ENCODE data around the gene NCF4.

DNA sequence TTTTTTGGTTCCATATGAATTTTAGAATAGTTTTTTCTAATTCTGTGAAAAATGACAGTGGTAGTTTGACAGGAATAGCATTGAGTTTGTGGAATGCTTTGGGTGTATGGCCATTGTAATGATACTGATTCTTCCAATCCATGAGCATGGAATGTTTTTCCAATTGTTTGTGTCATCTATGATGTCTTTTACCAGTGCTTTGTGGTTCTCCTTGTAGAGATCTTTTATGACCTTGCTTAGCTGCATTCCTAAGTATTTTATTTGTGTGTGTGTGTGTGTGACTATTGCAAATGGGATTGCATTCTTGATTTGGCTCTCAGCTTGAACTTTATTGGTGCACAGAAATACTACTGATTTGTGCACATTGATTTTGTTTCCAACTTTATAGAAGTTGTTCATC is 49.7 kb downstream of the NCF4 start:
- TF ChIP-seq, protein P1, sequence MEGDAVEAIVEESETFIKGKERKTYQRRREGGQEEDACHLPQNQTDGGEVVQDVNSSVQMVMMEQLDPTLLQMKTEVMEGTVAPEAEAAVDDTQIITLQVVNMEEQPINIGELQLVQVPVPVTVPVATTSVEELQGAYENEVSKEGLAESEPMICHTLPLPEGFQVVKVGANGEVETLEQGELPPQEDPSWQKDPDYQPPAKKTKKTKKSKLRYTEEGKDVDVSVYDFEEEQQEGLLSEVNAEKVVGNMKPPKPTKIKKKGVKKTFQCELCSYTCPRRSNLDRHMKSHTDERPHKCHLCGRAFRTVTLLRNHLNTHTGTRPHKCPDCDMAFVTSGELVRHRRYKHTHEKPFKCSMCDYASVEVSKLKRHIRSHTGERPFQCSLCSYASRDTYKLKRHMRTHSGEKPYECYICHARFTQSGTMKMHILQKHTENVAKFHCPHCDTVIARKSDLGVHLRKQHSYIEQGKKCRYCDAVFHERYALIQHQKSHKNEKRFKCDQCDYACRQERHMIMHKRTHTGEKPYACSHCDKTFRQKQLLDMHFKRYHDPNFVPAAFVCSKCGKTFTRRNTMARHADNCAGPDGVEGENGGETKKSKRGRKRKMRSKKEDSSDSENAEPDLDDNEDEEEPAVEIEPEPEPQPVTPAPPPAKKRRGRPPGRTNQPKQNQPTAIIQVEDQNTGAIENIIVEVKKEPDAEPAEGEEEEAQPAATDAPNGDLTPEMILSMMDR (conservative IDR thresholded peaks at IDR 0.05), result no peak
- no peak for TF ChIP-seq ZFX (IDR thresholded peaks at IDR 0.05)

Measured in C4-2B (cell line).